Measurements from ENCODE around the gene PC.

DNA sequence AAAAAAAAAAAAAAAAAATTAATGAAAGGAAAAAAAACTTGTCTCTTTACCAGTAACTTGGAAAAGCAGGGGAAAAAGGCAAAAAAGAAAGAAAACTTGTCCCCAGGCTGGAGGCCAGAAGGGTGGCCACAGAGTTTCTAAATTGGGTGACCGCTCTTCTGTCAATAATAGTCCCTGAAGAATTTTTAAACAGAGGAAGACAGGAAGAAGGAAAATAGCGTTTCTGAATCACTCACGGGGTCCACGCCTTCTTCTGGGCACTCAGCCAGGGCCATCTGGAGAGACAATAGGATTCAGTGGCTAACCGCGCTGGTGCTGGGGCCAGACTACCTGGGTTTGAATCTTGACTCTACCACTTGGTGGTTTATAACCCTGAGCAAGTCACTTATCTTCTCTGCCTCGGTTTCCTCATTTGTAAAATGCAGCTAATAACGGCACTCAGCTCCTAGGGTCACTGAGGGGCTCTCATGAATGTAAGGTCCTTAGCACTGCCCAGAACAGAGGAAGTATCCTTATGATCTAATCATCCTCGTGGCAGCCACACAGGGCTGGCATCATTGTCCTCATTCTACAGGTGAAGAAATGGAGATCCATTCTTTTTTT lies 23.9 kb upstream of the PC start:
- TF ChIP-seq, protein P1, sequence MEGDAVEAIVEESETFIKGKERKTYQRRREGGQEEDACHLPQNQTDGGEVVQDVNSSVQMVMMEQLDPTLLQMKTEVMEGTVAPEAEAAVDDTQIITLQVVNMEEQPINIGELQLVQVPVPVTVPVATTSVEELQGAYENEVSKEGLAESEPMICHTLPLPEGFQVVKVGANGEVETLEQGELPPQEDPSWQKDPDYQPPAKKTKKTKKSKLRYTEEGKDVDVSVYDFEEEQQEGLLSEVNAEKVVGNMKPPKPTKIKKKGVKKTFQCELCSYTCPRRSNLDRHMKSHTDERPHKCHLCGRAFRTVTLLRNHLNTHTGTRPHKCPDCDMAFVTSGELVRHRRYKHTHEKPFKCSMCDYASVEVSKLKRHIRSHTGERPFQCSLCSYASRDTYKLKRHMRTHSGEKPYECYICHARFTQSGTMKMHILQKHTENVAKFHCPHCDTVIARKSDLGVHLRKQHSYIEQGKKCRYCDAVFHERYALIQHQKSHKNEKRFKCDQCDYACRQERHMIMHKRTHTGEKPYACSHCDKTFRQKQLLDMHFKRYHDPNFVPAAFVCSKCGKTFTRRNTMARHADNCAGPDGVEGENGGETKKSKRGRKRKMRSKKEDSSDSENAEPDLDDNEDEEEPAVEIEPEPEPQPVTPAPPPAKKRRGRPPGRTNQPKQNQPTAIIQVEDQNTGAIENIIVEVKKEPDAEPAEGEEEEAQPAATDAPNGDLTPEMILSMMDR (IDR thresholded peaks at IDR 0.05 in 8 of 11, conservative IDR thresholded peaks at IDR 0.05 in 3 of 11): no peak
- TF ChIP-seq POLR2AphosphoS5 (IDR thresholded peaks at IDR 0.05) (no peak), POLR2A (IDR thresholded peaks at IDR 0.05) (no peak)
